Breast epithelium (tissue), 3 donors: ENCODE results near the gene LRFN3.

Experiments
- POLR2A ChIP-seq: fragments of 450-650 bp; IDR thresholded peaks from one replicate; pipeline ENCODE4 v1.6.1; 2016; ENCODE audit warnings: antibody characterized with exemption, mild to moderate bottlenecking, moderate library complexity
- POLR2AphosphoS5 ChIP-seq, 3 donors: sonication (generic); formaldehyde crosslinking; IDR thresholded peaks; one replicate each; pipeline ENCODE4 v1.6.1; 2017; ENCODE audit warnings: antibody characterized with exemption in 3 of 3
- TF ChIP-seq, protein P1 (sequence below), 3 donors: fragments of 450-650 bp; IDR thresholded peaks; one replicate each; pipeline ENCODE4 v1.5.1; 2016 to 2017; ENCODE audit warnings: antibody characterized with exemption in 3 of 3, mild to moderate bottlenecking in 3 of 3, moderate library complexity in 3 of 3

DNA sequence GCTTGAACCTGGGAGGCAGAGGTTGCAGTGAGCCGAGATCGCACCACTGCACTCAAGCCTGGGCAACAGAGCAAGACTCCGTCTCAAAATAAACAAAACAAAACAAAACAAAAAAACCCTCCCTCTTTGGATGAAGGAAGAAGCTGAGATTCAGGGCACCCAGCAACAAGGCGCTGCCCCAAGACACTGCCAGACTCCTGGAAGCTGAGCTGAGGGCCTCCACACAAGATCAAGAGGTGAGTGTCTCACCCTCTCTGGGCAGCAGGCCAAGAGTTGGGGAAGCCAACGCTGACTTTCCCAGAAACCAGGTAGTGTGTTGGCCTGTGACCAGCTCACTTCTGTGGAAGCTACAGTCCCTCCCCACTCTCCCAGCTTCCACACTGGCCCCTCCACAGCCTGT lies 24.4 kb upstream of the LRFN3 start:
- TF ChIP-seq, protein P1, sequence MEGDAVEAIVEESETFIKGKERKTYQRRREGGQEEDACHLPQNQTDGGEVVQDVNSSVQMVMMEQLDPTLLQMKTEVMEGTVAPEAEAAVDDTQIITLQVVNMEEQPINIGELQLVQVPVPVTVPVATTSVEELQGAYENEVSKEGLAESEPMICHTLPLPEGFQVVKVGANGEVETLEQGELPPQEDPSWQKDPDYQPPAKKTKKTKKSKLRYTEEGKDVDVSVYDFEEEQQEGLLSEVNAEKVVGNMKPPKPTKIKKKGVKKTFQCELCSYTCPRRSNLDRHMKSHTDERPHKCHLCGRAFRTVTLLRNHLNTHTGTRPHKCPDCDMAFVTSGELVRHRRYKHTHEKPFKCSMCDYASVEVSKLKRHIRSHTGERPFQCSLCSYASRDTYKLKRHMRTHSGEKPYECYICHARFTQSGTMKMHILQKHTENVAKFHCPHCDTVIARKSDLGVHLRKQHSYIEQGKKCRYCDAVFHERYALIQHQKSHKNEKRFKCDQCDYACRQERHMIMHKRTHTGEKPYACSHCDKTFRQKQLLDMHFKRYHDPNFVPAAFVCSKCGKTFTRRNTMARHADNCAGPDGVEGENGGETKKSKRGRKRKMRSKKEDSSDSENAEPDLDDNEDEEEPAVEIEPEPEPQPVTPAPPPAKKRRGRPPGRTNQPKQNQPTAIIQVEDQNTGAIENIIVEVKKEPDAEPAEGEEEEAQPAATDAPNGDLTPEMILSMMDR (IDR thresholded peaks at IDR 0.05): no peak
- TF ChIP-seq POLR2AphosphoS5 (IDR thresholded peaks at IDR 0.05): no peak
- TF ChIP-seq POLR2A: no peak
